ENCODE measurements around the gene SESN2.

SESN2 gene

GRCh38 chr1:28258628-28259251, 578 bp upstream of the SESN2 start:
- no peak; a peak in 2 of 22 replicates for TF ChIP-seq Cebpa-rat (IDR thresholded peaks at IDR 0.05)
- Histone ChIP-seq H3K4me3 (peak overlapping the region in 8 of 10 experiments; percentile 10 to 100 (median 92); a peak in 12 of 20 replicates), H4K20me1 (peaks cover 32 to 43% (median 40%) of the 10 kb centered on the region in 11 experiments), H3K36me3 (peaks cover 0 to 5% (median 0%) of the 10 kb centered on the region in 11 experiments; a peak in 1 of 22 replicates), H3K4me1 (peaks cover 28 to 46% (median 42%) of the 10 kb centered on the region in 10 experiments), H3K27me3 (no peaks in the 10 kb centered on the region), H3K27ac (peak overlapping the region; percentile 54 to 89 (median 69)), H3K9me3 (replicated peaks in 1 of 11) (no peaks in the 10 kb centered on the region), H3K4me2 (peak overlapping the region; percentile 68 to 96 (median 76)), H3K9ac (peak overlapping the region; percentile 32 to 97 (median 63); a peak in 19 of 22 replicates)

GRCh38 chr1:28259934-28260802, 850 bp downstream of the SESN2 start:
- H3K27ac ChIP-seq, result peak overlapping the region; percentile 83 to 93 (median 87)
- peak overlapping the region; percentile 91 to 97 (median 93) for H3K9ac ChIP-seq
- H4K20me1 ChIP-seq, result peaks cover 46 to 57% (median 55%) of the 10 kb centered on the region in 11 experiments
- peaks cover 28 to 59% (median 46%) of the 10 kb centered on the region in 10 experiments for H3K4me1 ChIP-seq
- H3K27me3 ChIP-seq, result no peaks in the 10 kb centered on the region
- H3K4me2 ChIP-seq, result peak overlapping the region; percentile 86 to 99 (median 95)
- peaks cover 0 to 5% (median 0%) of the 10 kb centered on the region in 11 experiments; a peak in 1 of 22 replicates for H3K36me3 ChIP-seq
- no peak for TF ChIP-seq Cebpa-rat (IDR thresholded peaks at IDR 0.05)
- no peaks in the 10 kb centered on the region for H3K9me3 ChIP-seq (replicated peaks in 1 of 11)
- H3K4me3 ChIP-seq, result peak overlapping the region; percentile 91 to 100 (median 97)

- no peak overlapping the region for H3K27ac ChIP-seq
- H4K20me1 ChIP-seq, result peaks cover 52 to 64% (median 61%) of the 10 kb centered on the region in 11 experiments
- no peak for TF ChIP-seq Cebpa-rat (IDR thresholded peaks at IDR 0.05)
Measured at GRCh38 chr1:28260803-28261174, 1.5 kb downstream of the SESN2 start.

GRCh38 chr1:28264897-28265296, 5.6 kb downstream of the SESN2 start:
- peaks cover 46 to 81% (median 61%) of the 10 kb centered on the region in 10 experiments for H3K4me1 ChIP-seq
- H3K36me3 ChIP-seq, result peaks cover under 1 to 19% (median 12%) of the 10 kb centered on the region in 11 experiments; a peak in 13 of 22 replicates
- H3K4me3 ChIP-seq, result no peak overlapping the region
- no peak for TF ChIP-seq Cebpa-rat (IDR thresholded peaks at IDR 0.05)
- peaks cover 93 to 99% (median 98%) of the 10 kb centered on the region in 11 experiments for H4K20me1 ChIP-seq
- no peaks in the 10 kb centered on the region for H3K9me3 ChIP-seq (replicated peaks in 1 of 11)
- no peak overlapping the region for H3K9ac ChIP-seq
- peak overlapping the region in 2 of 11 experiments; percentile 9 to 30; a peak in 3 of 22 replicates for H3K4me2 ChIP-seq
- H3K27me3 ChIP-seq, result no peaks in the 10 kb centered on the region
- H3K27ac ChIP-seq, result no peak overlapping the region

More at GRCh38 chr1:28260803-28261174, 1.5 kb downstream of the SESN2 start:
- Histone ChIP-seq H3K9ac (peak overlapping the region; percentile 73 to 97 (median 93); a peak in 21 of 22 replicates), H3K27me3 (no peaks in the 10 kb centered on the region), H3K4me1 (peaks cover 28 to 64% (median 46%) of the 10 kb centered on the region in 10 experiments), H3K4me2 (peak overlapping the region; percentile 86 to 99 (median 95)), H3K36me3 (peaks cover 0 to 5% (median 0%) of the 10 kb centered on the region in 11 experiments; a peak in 1 of 22 replicates), H3K9me3 (replicated peaks in 1 of 11) (no peaks in the 10 kb centered on the region), H3K4me3 (peak overlapping the region; percentile 91 to 100 (median 97))

- Histone ChIP-seq H3K27ac (no peak overlapping the region), H3K4me1 (peaks cover 45 to 81% (median 61%) of the 10 kb centered on the region in 10 experiments), H3K36me3 (peaks cover 8 to 26% (median 18%) of the 10 kb centered on the region in 11 experiments; a peak in 19 of 22 replicates), H3K4me2 (peak overlapping the region in 2 of 11 experiments; percentile 23 to 29; a peak in 1 of 22 replicates), H3K4me3 (no peak overlapping the region), H3K9ac (no peak overlapping the region), H3K27me3 (no peaks in the 10 kb centered on the region), H3K9me3 (replicated peaks in 1 of 11) (no peaks in the 10 kb centered on the region), H4K20me1 (peaks cover 91 to 100% (median 98%) of the 10 kb centered on the region in 11 experiments)
- TF ChIP-seq Cebpa-rat (IDR thresholded peaks at IDR 0.05), result no peak
Measured at GRCh38 chr1:28265577-28265976, 6.3 kb downstream of the SESN2 start.

GRCh38 chr1:28266920-28267322, 7.6 kb downstream of the SESN2 start:
- no peak overlapping the region for H3K27ac ChIP-seq
- no peaks in the 10 kb centered on the region for H3K27me3 ChIP-seq
- peaks cover 32 to 68% (median 47%) of the 10 kb centered on the region in 10 experiments for H3K4me1 ChIP-seq
- peaks cover 79 to 100% (median 96%) of the 10 kb centered on the region in 11 experiments for H4K20me1 ChIP-seq
- peak overlapping the region in 2 of 11 experiments; percentile 3 to 44; a peak in 2 of 22 replicates for H3K9ac ChIP-seq
- H3K9me3 ChIP-seq (replicated peaks in 1 of 11), result no peaks in the 10 kb centered on the region
- peak overlapping the region; percentile 14 to 57 (median 43); a peak in 20 of 22 replicates for H3K4me2 ChIP-seq
- no peak for TF ChIP-seq Cebpa-rat (IDR thresholded peaks at IDR 0.05)
- no peak overlapping the region for H3K4me3 ChIP-seq
- H3K36me3 ChIP-seq, result peaks cover 20 to 39% (median 31%) of the 10 kb centered on the region in 11 experiments

GRCh38 chr1:28267633-28268032, 8.3 kb downstream of the SESN2 start:
- Histone ChIP-seq H4K20me1 (peaks cover 79 to 100% (median 96%) of the 10 kb centered on the region in 11 experiments), H3K27me3 (no peaks in the 10 kb centered on the region), H3K9me3 (replicated peaks in 1 of 11) (no peaks in the 10 kb centered on the region), H3K4me1 (peaks cover 27 to 61% (median 41%) of the 10 kb centered on the region in 10 experiments), H3K4me2 (peak overlapping the region; percentile 19 to 65 (median 46); a peak in 18 of 22 replicates), H3K27ac (no peak overlapping the region), H3K36me3 (peaks cover 27 to 46% (median 38%) of the 10 kb centered on the region in 11 experiments), H3K4me3 (no peak overlapping the region), H3K9ac (no peak overlapping the region)
- no peak for TF ChIP-seq Cebpa-rat (IDR thresholded peaks at IDR 0.05)

GRCh38 chr1:28269529-28269928, 10.2 kb downstream of the SESN2 start:
- no peak overlapping the region for H3K4me2 ChIP-seq
- H3K36me3 ChIP-seq, result peaks cover 46 to 62% (median 57%) of the 10 kb centered on the region in 11 experiments
- H3K9me3 ChIP-seq (replicated peaks in 1 of 11), result no peaks in the 10 kb centered on the region
- no peak for TF ChIP-seq Cebpa-rat (IDR thresholded peaks at IDR 0.05)
- peaks cover 74 to 100% (median 85%) of the 10 kb centered on the region in 11 experiments for H4K20me1 ChIP-seq
- H3K9ac ChIP-seq, result no peak overlapping the region
- H3K4me3 ChIP-seq, result no peak overlapping the region
- no peaks in the 10 kb centered on the region for H3K27me3 ChIP-seq
- H3K27ac ChIP-seq, result no peak overlapping the region
- H3K4me1 ChIP-seq, result peaks cover 27 to 51% (median 33%) of the 10 kb centered on the region in 10 experiments
